Aorta (tissue), 5 donors: ENCODE measurements around the gene CD177. TPM values are rescaled to one million over a fixed set of nuclear protein-coding genes. Genes with fewer than 3 reads are reported as not detected.

Experiments used
- ATAC-seq: fragments of 200-7000 bp; cut with Tn5 transposase; one replicate; pipeline ENCODE4 v1.9.1; 2022; ENCODE audit warnings: moderate library complexity; ENCODE audit not compliant: low FRiP score
- DNase-seq, 2 donors: peaks; one replicate each; pipeline ENCODE4 v3.0.0-alpha.2; 2020
- H3K27ac ChIP-seq, 2 donors: one replicate each; pipeline ENCODE4 v1.5.1; 2013; ENCODE audit warnings: low read length in 2 of 2, mild to moderate bottlenecking in 2 of 2, moderate library complexity in 2 of 2, control low read depth in 1 of 2, inconsistent platforms in 1 of 2, low read depth in 1 of 2
- H3K27me3 ChIP-seq, 2 donors: one replicate each; pipeline ENCODE4 v1.6.1; 2013; ENCODE audit warnings: control low read depth in 1 of 2, low read length in 1 of 2, mild to moderate bottlenecking in 1 of 2, moderate library complexity in 1 of 2; ENCODE audit not compliant: insufficient read depth in 2 of 2, control insufficient read depth in 1 of 2
- H3K36me3 ChIP-seq, 2 donors: one replicate each; pipeline ENCODE4 v1.6.1; 2013; ENCODE audit warnings: control low read depth in 1 of 2, low read length in 1 of 2, mild to moderate bottlenecking in 1 of 2; ENCODE audit not compliant: insufficient read depth in 2 of 2, control insufficient read depth in 1 of 2
- H3K4me1 ChIP-seq, 2 donors: one replicate each; pipeline ENCODE4 v1.6.1; 2013; ENCODE audit warnings: low read length in 2 of 2, control low read depth in 1 of 2, mild to moderate bottlenecking in 1 of 2, moderate library complexity in 1 of 2; ENCODE audit not compliant: insufficient read depth in 2 of 2, control insufficient read depth in 1 of 2
- H3K4me3 ChIP-seq, 2 donors: one replicate each; pipeline ENCODE4 v1.5.1; 2013; ENCODE audit warnings: low read length in 2 of 2, control low read depth in 1 of 2, mild to moderate bottlenecking in 1 of 2
- H3K9me3 ChIP-seq: one replicate; pipeline ENCODE4 v1.6.1; 2013; ENCODE audit warnings: mild to moderate bottlenecking, low read length; ENCODE audit not compliant: control insufficient read depth
- WGBS, 2 donors: extraction: QIAGEN DNeasy Blood & Tissue Kit; methylation state at CpG; one replicate each; pipeline ENCODE4 v1.1.7; 2013; 5-methylcytosine and 5-hydroxymethylcytosine counted together
- intact Hi-C, 2 donors: fragments of 100-400 bp; cut with DNase I; formaldehyde crosslinking; loops; one replicate each; pipeline versions ENCODE4 v1.14.2 to v1.15.0; 2022
- polyA plus RNA-seq, 2 donors: library from polyadenylated mRNA; stranded (reverse); fragments of 200-250 nt; gene quantifications; one replicate each; pipeline ENCODE4 v1.2.3, GENCODE V29; 2013
- total RNA-seq, 2 donors: library from RNA; stranded (reverse); fragmentation: NEBNext Ultra II Directional; extraction: Animal tissue kit (Norgen Biotek cat#: 25700); gene quantifications; one replicate each; pipeline ENCODE4 v1.2.1, GENCODE V29; 2021
- donor health status: healthy with polysubstance abuse.
- donor health status: Bipolar disorder and iron deficiency.
- donor health status: DM: no; HTN: no; CAD: no.
- donor health status: DM: no; HTN: no; CAD: no.
- donor health status: DM: yes; HTN: yes; CAD: no.

Gene CD177
- total and polyA plus RNA-seq, 4 donors: 0.13 to 6.0 (median 2.4) TPM

DNA sequence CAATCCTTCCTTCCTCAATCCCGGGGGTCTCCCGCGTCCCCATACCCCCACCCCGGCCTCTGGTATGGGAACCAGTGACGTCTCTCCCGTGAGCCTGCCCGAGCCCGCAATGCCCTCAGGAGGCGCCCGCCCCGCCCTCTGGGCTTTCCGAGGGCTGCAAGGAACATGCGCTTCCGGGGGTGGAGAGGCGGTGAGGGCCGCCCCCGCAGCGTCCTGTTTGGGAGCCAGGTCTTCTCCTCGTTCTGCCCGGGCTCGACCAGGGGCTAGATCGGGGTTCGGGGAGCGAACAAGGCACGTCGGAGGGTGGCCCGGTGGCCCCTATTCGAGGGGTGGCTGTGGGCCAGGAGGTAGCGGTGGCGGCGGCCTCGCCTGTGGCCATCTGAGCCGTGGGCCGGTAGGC lies 54.6 kb downstream of the CD177 start:
- H3K36me3 ChIP-seq: no peaks in the 10 kb centered on the region
- ATAC-seq: no peak
- no peaks in the 10 kb centered on the region for H3K4me1 ChIP-seq
- intact Hi-C loops: no loop called here
- H3K9me3 ChIP-seq: no peaks in the 10 kb centered on the region
- DNase-seq: no peak
- no peaks in the 10 kb centered on the region for H3K27me3 ChIP-seq
- WGBS, 2 donors: 80 to 86% methylated on average over 34 of the region's 34 CpGs
- no peak overlapping the region for H3K4me3 ChIP-seq
- H3K27ac ChIP-seq: no peak overlapping the region

GRCh38 chr19:43409415-43409814 lies 55.9 kb downstream of the CD177 start:
- Histone ChIP-seq H3K27me3 (no peaks in the 10 kb centered on the region), H3K9me3 (no peaks in the 10 kb centered on the region), H3K36me3 (no peaks in the 10 kb centered on the region), H3K4me1 (no peaks in the 10 kb centered on the region), H3K27ac (no peak overlapping the region), H3K4me3 (no peak overlapping the region)
- intact Hi-C loops: no loop called here
- no peak for ATAC-seq
- DNase-seq: no peak
- 86 to 91% methylated on average over 1 of the region's 1 CpG for WGBS, 2 donors

DNA sequence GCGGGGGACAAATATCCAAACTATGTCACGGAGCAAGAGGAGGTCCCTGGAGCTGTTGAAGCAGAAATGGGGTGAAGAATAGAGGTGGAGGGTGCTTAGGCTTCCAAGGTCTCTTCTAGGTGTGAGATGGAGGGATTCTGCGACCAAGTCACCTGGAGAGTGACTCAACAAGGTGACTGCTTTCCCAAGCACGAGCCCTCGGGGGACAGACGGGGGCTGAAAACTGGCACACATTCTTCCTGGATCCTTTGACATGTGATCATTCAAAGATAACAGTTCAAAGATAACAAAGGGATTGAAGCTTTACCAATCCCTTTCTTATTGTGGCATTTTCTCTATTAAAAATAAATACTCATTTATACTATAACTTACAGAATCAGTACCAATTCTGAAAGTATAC lies 59.0 kb downstream of the CD177 start:
- WGBS, 2 donors: 82 to 85% methylated on average over 6 of the region's 6 CpGs

More for the DNA sequence above, 59.0 kb downstream of the CD177 start:
- DNase-seq (no peak), ATAC-seq (no peak)
- no peak overlapping the region for H3K4me3 ChIP-seq
- no peak overlapping the region for H3K27ac ChIP-seq
- intact Hi-C loops: no loop called here
- no peaks in the 10 kb centered on the region for H3K9me3 ChIP-seq
- H3K27me3 ChIP-seq: no peaks in the 10 kb centered on the region
- no peaks in the 10 kb centered on the region for H3K36me3 ChIP-seq
- H3K4me1 ChIP-seq: no peaks in the 10 kb centered on the region

Other genes with a start within 250 kb of the CD177 start
- not detected for gene PSG5, start 167.2 kb upstream of the CD177 start, total RNA-seq
- gene PSG5, start 167.2 kb upstream of the CD177 start, polyA plus RNA-seq: not detected
- not detected for gene PSG4, start 148.0 kb upstream of the CD177 start, total RNA-seq
- gene PSG4, start 148.0 kb upstream of the CD177 start, polyA plus RNA-seq: not detected
- not detected for gene PSG9, start 84.2 kb upstream of the CD177 start, total RNA-seq
- not detected for gene PSG9, start 84.2 kb upstream of the CD177 start, polyA plus RNA-seq
- not detected for gene TEX101, start 61.2 kb downstream of the CD177 start, total RNA-seq
- gene TEX101, start 61.2 kb downstream of the CD177 start, polyA plus RNA-seq: not detected
- gene LYPD3, start 111.9 kb downstream of the CD177 start, total RNA-seq: 1 to 10 TPM; 1.2 to 1.6 TPM
- gene LYPD3, start 111.9 kb downstream of the CD177 start, polyA plus RNA-seq: 1 to 10 TPM; 1.5 to 2.6 TPM
- gene PHLDB3, start 151.1 kb downstream of the CD177 start, total RNA-seq: 10 to 100 TPM in 1 of 2 donors, 1 to 10 TPM in 1; 9.7 to 10.2 TPM
- gene PHLDB3, start 151.1 kb downstream of the CD177 start, polyA plus RNA-seq: 10 to 100 TPM in 1 of 2 donors, 1 to 10 TPM in 1; 4.8 to 18.5 TPM
- 10 to 100 TPM; 21.7 to 30.7 TPM for gene ETHE1, start 173.5 kb downstream of the CD177 start, total RNA-seq
- 10 to 100 TPM; 44.3 to 47.1 TPM for gene ETHE1, start 173.5 kb downstream of the CD177 start, polyA plus RNA-seq
- 1 to 10 TPM; 1.7 to 4.6 TPM for gene ZNF575, start 179.5 kb downstream of the CD177 start, total RNA-seq
- 1 to 10 TPM in 1 of 2 donors, under 1 TPM in 1; 0.63 to 1.6 TPM for gene ZNF575, start 179.5 kb downstream of the CD177 start, polyA plus RNA-seq
- 10 to 100 TPM; 22.3 to 30.2 TPM for gene XRCC1, start 221.8 kb downstream of the CD177 start, total RNA-seq
- gene XRCC1, start 221.8 kb downstream of the CD177 start, polyA plus RNA-seq: 10 to 100 TPM; 12.1 to 27.2 TPM
- gene PINLYP, start 222.1 kb downstream of the CD177 start, total RNA-seq: 10 to 100 TPM in 1 of 2 donors, 1 to 10 TPM in 1; 8.2 to 10.1 TPM
- 10 to 100 TPM; 20.8 to 22.9 TPM for gene PINLYP, start 222.1 kb downstream of the CD177 start, polyA plus RNA-seq
- gene IRGQ, start 242.4 kb downstream of the CD177 start, total RNA-seq: 10 to 100 TPM; 20.3 to 25.5 TPM
- gene IRGQ, start 242.4 kb downstream of the CD177 start, polyA plus RNA-seq: 1 to 10 TPM; 4.3 to 7.2 TPM
- 10 to 100 TPM; 12.0 to 14.5 TPM for gene ZNF576, start 242.9 kb downstream of the CD177 start, total RNA-seq
- 10 to 100 TPM; 11.4 to 15.7 TPM for gene ZNF576, start 242.9 kb downstream of the CD177 start, polyA plus RNA-seq